Nephron (organoid): ENCODE results near the gene TMEM213.

Experiments used
- H3K27ac Mint-ChIP-seq, 3 experiments: 2 replicates each; pipeline ENCODE4 v1.8.0; 2020; ENCODE audit warnings: mixed read lengths in 3 of 3, mild to moderate bottlenecking in 2 of 3, moderate library complexity in 1 of 3
- H3K27me3 Mint-ChIP-seq: 2 replicates; pipeline ENCODE4 v1.8.0; 2021; ENCODE audit warnings: low read depth, mild to moderate bottlenecking, moderate library complexity, mixed read lengths
- H3K36me3 Mint-ChIP-seq: 2 replicates; pipeline ENCODE4 v1.8.0; 2020; ENCODE audit warnings: low read depth, mixed read lengths
- H3K4me1 Mint-ChIP-seq: 2 replicates; pipeline ENCODE4 v1.8.0; 2020; ENCODE audit warnings: mixed read lengths
- H3K4me3 Mint-ChIP-seq, 3 experiments: 2 replicates each; pipeline ENCODE4 v1.8.0; 2020; ENCODE audit warnings: mild to moderate bottlenecking in 3 of 3, mixed read lengths in 3 of 3, moderate library complexity in 2 of 3
- H3K9me3 Mint-ChIP-seq: 2 replicates; pipeline ENCODE4 v1.8.0; 2020; ENCODE audit warnings: mixed read lengths
- TF ChIP-seq, protein P1 (sequence below), 3 experiments: fragments of 200-600 bp; sonication (generic); IDR thresholded peaks; one replicate each; pipeline ENCODE4 v1.5.0; 2021; ENCODE audit warnings: antibody characterized with exemption in 3 of 3; ENCODE audit not compliant: unreplicated experiment in 3 of 3

TMEM213 gene

GRCh38 chr7:138886501-138886917 is 88.7 kb downstream of the TMEM213 start:
- no peak overlapping the region for H3K4me3 Mint-ChIP-seq
- H3K27me3 Mint-ChIP-seq, result peaks cover 5% of the 10 kb centered on the region
- TF ChIP-seq, protein P1, sequence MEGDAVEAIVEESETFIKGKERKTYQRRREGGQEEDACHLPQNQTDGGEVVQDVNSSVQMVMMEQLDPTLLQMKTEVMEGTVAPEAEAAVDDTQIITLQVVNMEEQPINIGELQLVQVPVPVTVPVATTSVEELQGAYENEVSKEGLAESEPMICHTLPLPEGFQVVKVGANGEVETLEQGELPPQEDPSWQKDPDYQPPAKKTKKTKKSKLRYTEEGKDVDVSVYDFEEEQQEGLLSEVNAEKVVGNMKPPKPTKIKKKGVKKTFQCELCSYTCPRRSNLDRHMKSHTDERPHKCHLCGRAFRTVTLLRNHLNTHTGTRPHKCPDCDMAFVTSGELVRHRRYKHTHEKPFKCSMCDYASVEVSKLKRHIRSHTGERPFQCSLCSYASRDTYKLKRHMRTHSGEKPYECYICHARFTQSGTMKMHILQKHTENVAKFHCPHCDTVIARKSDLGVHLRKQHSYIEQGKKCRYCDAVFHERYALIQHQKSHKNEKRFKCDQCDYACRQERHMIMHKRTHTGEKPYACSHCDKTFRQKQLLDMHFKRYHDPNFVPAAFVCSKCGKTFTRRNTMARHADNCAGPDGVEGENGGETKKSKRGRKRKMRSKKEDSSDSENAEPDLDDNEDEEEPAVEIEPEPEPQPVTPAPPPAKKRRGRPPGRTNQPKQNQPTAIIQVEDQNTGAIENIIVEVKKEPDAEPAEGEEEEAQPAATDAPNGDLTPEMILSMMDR (IDR thresholded peaks at IDR 0.05; ENCODE audit: unreplicated experiment in 3 of 3), result peak; percentile 56 to 63 (median 57)
- H3K9me3 Mint-ChIP-seq, result no peaks in the 10 kb centered on the region
- H3K27ac Mint-ChIP-seq, result peak overlapping the region in 2 of 3 experiments; percentile 26 to 54
- peaks cover 41% of the 10 kb centered on the region for H3K4me1 Mint-ChIP-seq
- H3K36me3 Mint-ChIP-seq, result peaks cover 15% of the 10 kb centered on the region

DNA sequence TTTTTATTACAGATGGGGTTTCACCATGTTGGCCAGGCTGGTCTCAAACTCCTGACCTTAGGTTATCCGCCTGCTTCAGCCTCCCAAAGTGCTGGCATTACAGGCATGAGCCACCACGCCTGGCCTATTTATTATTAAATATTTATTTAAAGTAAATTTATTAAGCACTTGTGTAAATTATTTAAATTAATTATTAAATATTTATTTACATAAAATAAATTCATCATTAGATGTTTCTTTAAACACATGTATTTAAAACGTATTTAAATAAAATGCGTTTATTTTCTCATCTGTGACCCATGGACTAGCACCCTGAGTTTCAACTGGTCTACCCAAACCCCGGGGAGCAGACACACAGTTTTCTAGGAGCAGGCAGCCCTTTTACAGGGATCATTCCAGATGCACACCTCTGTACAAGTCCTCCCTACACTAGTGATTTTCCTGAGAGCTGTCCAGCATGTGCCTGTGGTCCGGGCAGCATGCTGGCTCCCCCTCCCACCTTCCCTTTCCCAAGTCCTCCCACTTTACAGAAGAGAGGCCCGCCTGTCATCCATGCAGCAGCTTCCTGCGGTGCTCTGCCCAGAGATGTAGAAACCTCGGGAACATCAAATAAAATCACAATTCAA is 89.4 kb downstream of the TMEM213 start:
- TF ChIP-seq, protein P1 (IDR thresholded peaks at IDR 0.05; ENCODE audit: unreplicated experiment in 3 of 3), result no peak
- Mint-ChIP-seq H3K4me1 (peaks cover 48% of the 10 kb centered on the region), H3K27me3 (peaks cover 5% of the 10 kb centered on the region), H3K4me3 (no peak overlapping the region), H3K27ac (peak overlapping the region; percentile 10 to 46 (median 24)), H3K36me3 (peaks cover 8% of the 10 kb centered on the region), H3K9me3 (no peaks in the 10 kb centered on the region)
